ENCODE measurements around the gene TIMM22. TPM values are rescaled to one million over a fixed set of nuclear protein-coding genes. Genes with fewer than 3 reads are reported as not detected.

TIMM22 gene
- total and polyA plus RNA-seq, 4 donors = 7.2 to 12.2 (median 9.9) TPM

GRCh38 chr17:1027044-1027443 is 30.1 kb downstream of the TIMM22 start:
- no peak for DNase-seq
- Histone ChIP-seq H3K27ac (ENCODE audit: low read depth in 1 of 2, low read length in 1 of 2) (no peak overlapping the region), H3K9ac (ENCODE audit: insufficient read depth in 1 of 2, low read length in 2 of 2) (no peak overlapping the region), H3K27me3 (ENCODE audit: control insufficient read depth in 3 of 3, insufficient read depth in 3 of 3, low read length in 2 of 3) (no peaks in the 10 kb centered on the region), H3K9me3 (ENCODE audit: control insufficient read depth in 4 of 4, insufficient read depth in 3 of 4, low read length in 3 of 4) (no peaks in the 10 kb centered on the region), H3K4me3 (no peak overlapping the region), H3K36me3 (ENCODE audit: control insufficient read depth in 4 of 4, insufficient read depth in 4 of 4, low read length in 4 of 4) (peaks cover 0 to 36% (median 0%) of the 10 kb centered on the region in 4 donors), H3K4me1 (ENCODE audit: control insufficient read depth in 5 of 5, insufficient read depth in 5 of 5, low read length in 5 of 5) (peaks cover 0 to 40% (median 4%) of the 10 kb centered on the region in 5 donors)
- 91 to 92% methylated on average over 9 of the region's 9 CpGs for WGBS, 2 donors
- peak; percentile 12 for ATAC-seq (ENCODE audit: insufficient read depth, low FRiP score)
- TF ChIP-seq, protein P1, sequence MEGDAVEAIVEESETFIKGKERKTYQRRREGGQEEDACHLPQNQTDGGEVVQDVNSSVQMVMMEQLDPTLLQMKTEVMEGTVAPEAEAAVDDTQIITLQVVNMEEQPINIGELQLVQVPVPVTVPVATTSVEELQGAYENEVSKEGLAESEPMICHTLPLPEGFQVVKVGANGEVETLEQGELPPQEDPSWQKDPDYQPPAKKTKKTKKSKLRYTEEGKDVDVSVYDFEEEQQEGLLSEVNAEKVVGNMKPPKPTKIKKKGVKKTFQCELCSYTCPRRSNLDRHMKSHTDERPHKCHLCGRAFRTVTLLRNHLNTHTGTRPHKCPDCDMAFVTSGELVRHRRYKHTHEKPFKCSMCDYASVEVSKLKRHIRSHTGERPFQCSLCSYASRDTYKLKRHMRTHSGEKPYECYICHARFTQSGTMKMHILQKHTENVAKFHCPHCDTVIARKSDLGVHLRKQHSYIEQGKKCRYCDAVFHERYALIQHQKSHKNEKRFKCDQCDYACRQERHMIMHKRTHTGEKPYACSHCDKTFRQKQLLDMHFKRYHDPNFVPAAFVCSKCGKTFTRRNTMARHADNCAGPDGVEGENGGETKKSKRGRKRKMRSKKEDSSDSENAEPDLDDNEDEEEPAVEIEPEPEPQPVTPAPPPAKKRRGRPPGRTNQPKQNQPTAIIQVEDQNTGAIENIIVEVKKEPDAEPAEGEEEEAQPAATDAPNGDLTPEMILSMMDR (IDR thresholded peaks at IDR 0.05; ENCODE audit: control extremely low read depth, extremely low read depth) = no peak

- Histone ChIP-seq H3K27ac (ENCODE audit: low read depth in 1 of 2, low read length in 1 of 2) (peak overlapping the region in 1 of 2 donors; percentile 3), H3K4me1 (ENCODE audit: control insufficient read depth in 5 of 5, insufficient read depth in 5 of 5, low read length in 5 of 5) (peaks cover 0 to 33% (median 4%) of the 10 kb centered on the region in 5 donors), H3K4me3 (no peak overlapping the region), H3K9ac (ENCODE audit: insufficient read depth in 1 of 2, low read length in 2 of 2) (no peak overlapping the region), H3K36me3 (ENCODE audit: control insufficient read depth in 4 of 4, insufficient read depth in 4 of 4, low read length in 4 of 4) (peaks cover 0 to 38% (median under 1%) of the 10 kb centered on the region in 4 donors), H3K27me3 (ENCODE audit: control insufficient read depth in 3 of 3, insufficient read depth in 3 of 3, low read length in 2 of 3) (no peaks in the 10 kb centered on the region), H3K9me3 (ENCODE audit: control insufficient read depth in 4 of 4, insufficient read depth in 3 of 4, low read length in 3 of 4) (no peaks in the 10 kb centered on the region)
- TF ChIP-seq, protein P1 (IDR thresholded peaks at IDR 0.05; ENCODE audit: control extremely low read depth, extremely low read depth) = no peak
- WGBS, 2 donors = 82 to 87% methylated on average over 30 of the region's 30 CpGs
- DNase-seq (no peak), ATAC-seq (ENCODE audit: insufficient read depth, low FRiP score) (no peak)
These were observed 32.4 kb downstream of the TIMM22 start for GRCh38 chr17:1029196-1029921.

DNA sequence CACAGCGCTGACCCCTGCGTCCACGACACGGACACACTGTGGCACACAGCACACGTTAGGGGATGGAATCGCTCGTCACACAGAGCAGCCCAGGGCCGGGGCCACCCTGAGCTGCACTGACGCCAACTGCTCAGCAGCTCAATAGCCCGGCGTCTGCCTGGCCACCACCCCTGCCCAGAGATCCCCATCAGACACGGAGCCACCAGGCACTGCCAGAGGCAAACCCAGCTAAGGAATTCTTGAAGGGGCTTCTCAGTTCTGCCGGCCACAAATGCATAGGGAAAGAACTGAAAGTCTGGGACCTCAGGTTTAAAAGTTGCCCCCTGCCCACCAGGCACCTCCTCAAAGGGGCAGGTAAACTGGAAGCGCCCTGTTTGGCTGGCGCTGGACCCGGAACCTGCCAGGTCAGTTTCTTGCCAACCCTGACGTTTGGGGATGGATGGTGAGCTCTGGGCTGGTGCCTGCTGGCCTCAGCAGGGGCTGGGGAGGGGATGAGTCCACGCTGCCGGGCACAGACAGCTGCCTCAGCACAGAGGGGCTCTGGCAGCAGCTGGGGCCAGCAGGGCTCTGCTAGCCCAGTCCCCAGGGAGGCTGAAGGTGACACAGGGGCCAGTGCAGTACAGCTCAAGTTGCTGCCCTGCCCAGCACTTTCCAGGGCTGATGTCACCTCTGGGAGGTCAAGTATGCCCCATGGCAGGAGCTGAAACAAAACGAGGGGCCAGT is 33.2 kb downstream of the TIMM22 start:
- DNase-seq = no peak
- H3K27ac ChIP-seq (ENCODE audit: low read depth in 1 of 2, low read length in 1 of 2) = peak overlapping the region; percentile 3 to 59
- no peak overlapping the region for H3K4me3 ChIP-seq
- H3K27me3 ChIP-seq (ENCODE audit: control insufficient read depth in 3 of 3, insufficient read depth in 3 of 3, low read length in 2 of 3) = no peaks in the 10 kb centered on the region
- TF ChIP-seq, protein P1 (IDR thresholded peaks at IDR 0.05; ENCODE audit: control extremely low read depth, extremely low read depth) = no peak
- no peak overlapping the region for H3K9ac ChIP-seq (ENCODE audit: insufficient read depth in 1 of 2, low read length in 2 of 2)
- WGBS, 2 donors = 75 to 87% methylated on average over 20 of the region's 20 CpGs
- peaks cover 0 to 33% (median 4%) of the 10 kb centered on the region in 5 donors for H3K4me1 ChIP-seq (ENCODE audit: control insufficient read depth in 5 of 5, insufficient read depth in 5 of 5, low read length in 5 of 5)
- no peaks in the 10 kb centered on the region for H3K9me3 ChIP-seq (ENCODE audit: control insufficient read depth in 4 of 4, insufficient read depth in 3 of 4, low read length in 3 of 4)
- ATAC-seq (ENCODE audit: insufficient read depth, low FRiP score) = no peak
- H3K36me3 ChIP-seq (ENCODE audit: control insufficient read depth in 4 of 4, insufficient read depth in 4 of 4, low read length in 4 of 4) = peaks cover 0 to 41% (median under 1%) of the 10 kb centered on the region in 4 donors
